Activated T-cell treated with anti-CD3 and anti-CD28 coated beads for 48 hours (primary cell): ENCODE measurements around the gene MRPL41.
"Not testable (repeated sequence)": the region's sequence is repeated elsewhere in the genome, so short reads cannot be mapped to it uniquely, and the experiment has no call there.

Experiments used
- DNase-seq: peaks from one replicate; pipeline ENCODE4 v3.0.0-alpha.2; 2020; ENCODE audit warnings: low read depth

The MRPL41 gene

GRCh38 chr9:137552022-137552768 is 516 bp downstream of the MRPL41 start:
- no peak for DNase-seq

- not testable (repeated sequence) for DNase-seq
These were observed 2.0 kb downstream of the MRPL41 start for GRCh38 chr9:137553654-137554053.

- no peak for DNase-seq
These were observed 2.7 kb downstream of the MRPL41 start for GRCh38 chr9:137554349-137554748.

DNA sequence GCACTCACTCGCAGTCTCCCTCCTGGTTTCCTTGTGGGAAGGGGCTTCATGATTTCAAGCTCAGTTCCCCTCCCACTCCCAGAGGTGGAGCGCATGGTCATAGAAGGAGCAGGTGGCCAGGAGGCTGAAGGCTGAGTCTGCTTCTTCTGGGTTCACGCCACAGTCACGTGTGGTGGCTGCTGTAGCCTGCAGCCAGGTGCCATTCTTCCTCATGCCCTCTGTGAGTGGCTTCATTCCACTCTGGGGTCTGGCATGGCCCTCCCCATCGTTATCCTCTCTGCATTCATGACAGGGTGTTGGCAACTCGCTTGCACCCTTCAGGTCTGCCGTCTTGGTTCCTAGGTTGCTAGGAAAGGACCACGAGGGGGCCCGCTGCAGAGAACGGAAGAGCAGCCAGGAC is 3.5 kb downstream of the MRPL41 start:
- DNase-seq = no peak

DNA sequence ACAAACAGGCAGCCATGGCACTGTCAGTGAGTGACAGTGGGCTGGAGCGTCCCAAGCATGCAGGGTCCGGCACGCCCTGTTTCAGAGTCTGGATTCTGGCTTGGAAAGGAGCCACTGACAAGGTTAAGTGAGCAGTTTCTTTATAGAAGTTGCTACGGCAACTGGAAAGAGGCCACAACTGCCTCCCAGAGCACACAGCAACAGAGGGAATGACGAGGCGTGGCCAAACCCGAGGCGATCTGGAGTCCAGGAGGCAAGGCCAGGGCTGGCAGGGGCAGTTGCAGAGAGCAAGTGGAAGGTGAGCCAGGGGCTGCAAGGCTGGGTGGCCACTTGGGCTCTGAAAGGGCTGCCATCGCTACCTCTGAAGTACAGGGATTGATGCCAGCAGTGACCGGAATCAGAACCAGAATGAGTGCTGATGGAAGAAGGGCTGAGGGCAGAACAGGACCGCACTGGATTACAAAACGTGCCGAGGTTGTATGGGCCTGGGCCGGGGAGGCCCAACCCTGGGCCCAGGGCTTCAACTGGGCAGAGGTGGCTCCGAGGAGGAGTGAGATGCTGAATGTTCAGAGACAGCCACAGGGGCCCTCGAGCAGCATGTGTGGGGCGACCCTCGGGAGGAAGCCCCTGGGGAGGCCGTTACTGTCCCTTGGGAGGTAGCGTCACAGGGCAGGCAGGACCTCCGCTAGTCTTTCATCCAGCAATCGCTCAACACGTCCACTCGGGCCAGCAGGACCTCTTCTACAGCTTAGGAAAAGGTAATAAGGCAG is 4.6 kb downstream of the MRPL41 start:
- no peak for DNase-seq

DNA sequence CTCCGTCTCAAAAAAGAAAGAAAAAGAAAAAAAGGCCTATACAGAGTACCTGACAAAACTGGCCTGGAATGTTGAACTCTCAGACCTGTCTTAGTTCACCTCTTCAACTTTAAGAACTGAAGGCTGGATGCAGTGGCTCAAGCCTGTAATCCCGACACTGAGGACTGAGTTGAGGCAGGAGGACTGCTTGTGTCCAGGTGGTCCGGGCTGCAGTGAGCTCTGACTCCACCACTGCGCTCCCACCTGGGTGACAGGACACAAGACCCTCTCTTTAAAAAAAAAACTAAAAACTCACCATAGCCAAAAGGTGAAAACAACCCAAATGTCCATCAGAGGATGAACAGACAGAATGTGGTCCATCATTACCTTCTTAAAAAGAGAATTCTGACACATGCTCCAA is 6.4 kb downstream of the MRPL41 start:
- DNase-seq = no peak

DNA sequence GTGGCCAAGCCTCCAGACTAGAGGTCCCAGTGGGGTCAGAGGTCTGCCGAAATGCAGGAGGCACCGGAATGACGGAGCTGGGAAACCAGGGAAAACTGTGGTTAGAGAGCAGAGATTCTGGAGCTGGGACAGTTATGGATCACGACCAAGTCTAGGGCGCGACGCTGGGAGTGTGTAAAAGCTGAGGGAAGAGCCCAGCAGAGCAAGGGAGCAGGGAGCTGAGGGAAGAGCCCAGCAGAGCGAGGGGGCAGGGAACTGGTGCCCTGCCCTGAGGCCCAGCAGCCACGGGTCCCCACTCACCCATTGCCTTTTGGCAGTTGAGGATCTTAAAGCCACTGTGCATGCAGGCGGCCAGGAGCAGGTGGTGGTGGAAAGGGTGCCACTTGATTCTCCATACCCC is 12.5 kb downstream of the MRPL41 start:
- no peak for DNase-seq

DNA sequence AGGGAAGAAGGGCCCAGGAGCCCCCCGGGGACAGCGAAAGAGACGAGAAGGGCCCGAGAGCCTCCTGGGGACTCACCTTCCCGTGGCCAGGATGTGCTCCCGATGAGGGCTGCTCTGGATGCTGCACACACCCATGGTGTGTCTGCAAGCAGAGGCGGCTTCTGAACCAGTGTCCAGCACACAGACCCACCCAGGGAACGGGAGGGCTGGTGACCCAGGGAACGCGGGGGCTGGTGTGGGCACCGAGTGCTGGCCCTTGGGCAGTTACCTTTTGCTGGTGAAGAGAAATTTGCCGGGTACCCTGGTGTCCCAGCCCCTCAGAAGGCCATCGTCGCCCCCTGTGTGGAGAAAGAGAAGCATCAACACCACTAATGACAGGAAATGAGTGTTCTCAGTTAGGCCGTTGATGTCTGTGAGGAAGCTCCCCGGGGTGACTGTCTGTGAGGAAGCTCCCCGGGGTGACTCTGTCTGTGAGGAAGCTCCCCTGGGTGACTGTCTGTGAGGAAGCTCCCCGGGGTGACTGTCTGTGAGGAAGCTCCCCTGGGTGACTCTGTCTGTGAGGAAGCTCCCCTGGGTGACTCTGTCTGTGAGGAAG is 13.2 kb downstream of the MRPL41 start:
- DNase-seq = no peak

DNA sequence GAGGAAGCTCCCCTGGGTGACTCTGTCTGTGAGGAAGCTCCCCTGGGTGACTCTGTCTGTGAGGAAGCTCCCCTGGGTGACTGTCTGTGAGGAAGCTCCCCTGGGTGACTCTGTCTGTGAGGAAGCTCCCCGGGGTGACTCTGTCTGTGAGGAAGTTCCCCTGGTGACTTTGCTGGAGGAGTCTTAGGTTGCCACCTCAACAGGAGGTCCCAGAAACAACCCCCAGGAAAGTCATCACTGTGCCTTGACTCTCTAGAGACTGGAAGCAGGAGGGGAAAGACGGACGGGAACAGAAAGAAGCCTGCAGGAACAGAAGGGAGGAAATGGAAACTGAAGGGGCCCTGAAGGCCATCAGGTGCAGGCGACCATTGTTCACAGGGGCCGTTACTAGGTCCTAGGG is 16.8 kb downstream of the MRPL41 start:
- not testable (repeated sequence) for DNase-seq

GRCh38 chr9:137569609-137570203 is 18.0 kb downstream of the MRPL41 start:
- DNase-seq = no peak

DNA sequence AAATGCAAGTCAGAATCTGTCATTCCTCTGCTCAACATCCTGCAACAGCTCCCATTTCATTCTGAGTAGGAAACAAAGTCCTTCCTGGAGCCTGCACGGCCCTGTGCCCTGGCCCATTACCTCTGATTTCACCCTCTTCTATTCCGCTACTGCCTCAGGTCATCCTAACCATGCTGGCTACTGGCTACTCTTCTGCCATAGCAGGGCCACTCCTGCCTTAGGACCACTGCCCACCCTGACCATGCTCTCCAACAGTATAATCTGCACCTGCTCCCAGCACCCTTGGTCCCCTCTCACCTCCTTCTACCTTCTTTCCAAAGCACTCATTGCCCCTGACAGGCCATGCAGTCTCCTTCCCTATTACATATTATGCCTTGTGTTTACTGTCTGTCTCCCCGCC is 18.9 kb downstream of the MRPL41 start:
- no peak for DNase-seq

DNA sequence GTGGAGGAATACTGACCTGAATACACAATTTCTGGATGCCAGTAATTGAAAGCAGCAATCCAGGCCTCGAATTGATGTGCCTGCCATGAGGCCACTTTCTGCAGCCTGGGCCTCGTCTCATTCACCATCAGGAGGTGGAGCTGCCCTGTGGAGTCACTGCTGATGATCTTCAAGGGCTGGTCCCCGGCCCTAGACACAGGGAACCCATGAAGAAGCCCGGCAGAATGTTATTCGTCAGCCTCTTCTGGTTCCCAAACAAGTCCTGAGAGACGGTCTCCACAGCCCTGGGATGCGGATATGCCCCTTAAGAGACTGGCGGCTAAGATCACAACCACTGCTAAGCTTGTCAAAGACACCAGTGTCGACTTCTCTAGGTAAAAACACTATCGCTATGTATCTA is 22.5 kb downstream of the MRPL41 start:
- DNase-seq = no peak

- no peak for DNase-seq
These were observed 23.7 kb downstream of the MRPL41 start for GRCh38 chr9:137575364-137575715.

GRCh38 chr9:137575716-137576411 is 24.2 kb downstream of the MRPL41 start:
- no peak for DNase-seq

DNA sequence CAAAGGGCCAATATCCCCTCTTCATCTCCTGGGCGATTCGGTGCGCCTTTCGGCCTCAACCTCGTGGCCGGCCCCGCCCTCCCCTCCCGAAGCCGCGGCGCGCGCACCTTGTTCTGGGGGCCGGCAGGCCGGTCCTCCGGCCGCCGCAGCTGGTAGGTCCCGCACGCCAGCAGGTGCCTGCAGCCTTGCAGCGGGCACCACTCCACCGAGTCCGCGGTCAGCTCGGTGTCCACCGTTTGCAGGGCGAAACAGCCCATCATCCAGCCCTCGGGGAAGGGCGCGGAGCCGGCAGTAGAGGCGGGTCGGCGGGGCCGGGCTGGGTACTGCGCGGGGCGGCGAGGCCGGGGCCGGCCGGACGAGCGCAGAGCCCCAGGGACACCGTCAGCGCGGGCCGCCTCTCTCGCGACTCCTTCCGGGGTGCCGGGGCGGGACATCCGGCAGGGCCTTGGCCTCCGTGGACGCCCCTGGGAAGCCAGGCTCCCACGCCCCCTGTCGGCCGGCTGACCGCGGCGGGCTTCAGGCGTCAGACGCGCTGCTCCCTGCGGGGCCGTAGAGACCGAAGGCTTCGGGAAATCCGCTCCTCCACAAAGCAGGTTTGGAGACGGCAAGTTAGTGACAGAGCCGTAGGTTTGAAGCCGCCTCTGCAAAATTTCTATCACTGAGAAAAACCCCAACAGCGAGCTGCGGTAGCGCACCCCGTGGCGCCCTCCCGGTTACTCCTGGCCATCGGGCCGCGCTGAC is 27.0 kb downstream of the MRPL41 start, which contains the start of gene DPH7:
Gene DPH7 (minus strand): TSS at position 408 of the 741 bp plus-strand sequence. CDS start 148 bp downstream, at position 260.
- DNase-seq = peak; percentile 97

- no peak for DNase-seq
These were observed 27.6 kb downstream of the MRPL41 start for GRCh38 chr9:137579259-137579604.

- DNase-seq = no peak
These were observed 28.7 kb downstream of the MRPL41 start for GRCh38 chr9:137580209-137580953.

DNA sequence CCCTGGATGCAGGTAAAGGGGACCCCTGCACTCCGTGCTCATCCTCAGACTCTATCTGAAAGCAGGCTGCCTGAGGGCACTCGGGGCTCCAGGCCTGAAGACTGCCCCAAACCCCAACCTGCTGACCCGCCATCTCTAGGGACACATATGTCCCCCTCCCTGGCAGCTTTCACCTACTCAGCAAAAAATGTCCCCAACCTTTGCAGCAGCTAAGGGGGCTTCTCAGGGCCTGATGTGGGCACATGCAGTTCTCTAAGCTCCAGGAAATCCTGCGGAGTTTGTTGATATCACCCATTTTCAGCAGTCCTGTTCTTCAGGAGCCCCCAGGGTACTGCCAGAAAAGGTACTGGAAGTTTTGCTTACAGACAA is 29.3 kb downstream of the MRPL41 start:
- no peak for DNase-seq

GRCh38 chr9:137581361-137582285 is 29.9 kb downstream of the MRPL41 start:
- DNase-seq = no peak
